IMR-90 (cell line): ENCODE results near the gene TM4SF4.

Experiments
- CEBPB ChIP-seq: IDR thresholded peaks from 2 replicates; pipeline ENCODE4 v1.6.1; 2012; ENCODE audit warnings: low read depth, low read length, improper control_type of control experiment
- CTCF ChIP-seq: conservative IDR thresholded peaks from 2 replicates; pipeline ENCODE4 v1.5.1; 2012; ENCODE audit warnings: mild to moderate bottlenecking, low read depth, low read length, improper control_type of control experiment
- FOS ChIP-seq: fragments of 150-350 bp; IDR thresholded peaks from 2 replicates; pipeline ENCODE4 v1.6.1; 2016; ENCODE audit warnings: low read depth, low read length
- MXI1 ChIP-seq: IDR thresholded peaks from 2 replicates; pipeline ENCODE4 v1.6.1; 2012; ENCODE audit warnings: low read depth, mild to moderate bottlenecking, low read length, moderate library complexity, borderline replicate concordance
- POLR2A ChIP-seq: IDR thresholded peaks from 2 replicates; pipeline ENCODE4 v1.6.1; 2012; ENCODE audit warnings: mild to moderate bottlenecking, low read depth, low read length
- RFX5 ChIP-seq: IDR thresholded peaks from 2 replicates; pipeline ENCODE4 v1.8.0; 2012; ENCODE audit warnings: low read depth, mild to moderate bottlenecking, low read length, moderate library complexity
- SMC3 ChIP-seq: fragments of 150-350 bp; IDR thresholded peaks from 2 replicates; pipeline ENCODE4 v1.6.1; 2016; ENCODE audit warnings: low read depth, mild to moderate bottlenecking, antibody characterized with exemption, low read length, moderate library complexity
- USF2 ChIP-seq: fragments of 150-350 bp; IDR thresholded peaks from 2 replicates; pipeline ENCODE4 v1.6.1; 2017; ENCODE audit warnings: mild to moderate bottlenecking, antibody characterized with exemption, low read length, low read depth

- no peak for TF ChIP-seq POLR2A
- no peak for TF ChIP-seq USF2
- TF ChIP-seq CTCF = no peak
- no peak for TF ChIP-seq SMC3
- no peak for TF ChIP-seq CEBPB
- TF ChIP-seq MXI1 = no peak
- no peak for TF ChIP-seq FOS
- no peak for TF ChIP-seq RFX5
Observed at GRCh38 chr3:149449182-149449581, 25.3 kb upstream of the TM4SF4 start.
